OCI-LY1 (cell line): Measurements from ENCODE around the gene PYDC1.

Experiments used
- H2AFZ ChIP-seq: fragments of 200-600 bp; sonication (generic), shearing (Covaris generic); 2 replicates; pipeline ENCODE4 v1.6.0; 2014; ENCODE audit warnings: antibody characterized with exemption, mild to moderate bottlenecking, low read length
- H3F3A ChIP-seq: fragments of 200-600 bp; sonication (generic), shearing (Covaris generic); 2 replicates; pipeline ENCODE4 v1.6.0; 2014; ENCODE audit warnings: mild to moderate bottlenecking, antibody characterized with exemption, low read length, moderate library complexity; ENCODE audit not compliant: insufficient read depth
- H3K27ac ChIP-seq: fragments of 200-600 bp; sonication (generic); 2 replicates; pipeline ENCODE4 v1.5.1; 2014; ENCODE audit warnings: low read length, mixed run types, mild to moderate bottlenecking, low read depth; ENCODE audit not compliant: poor library complexity, severe bottlenecking
- H3K27me3 ChIP-seq: fragments of 200-600 bp; sonication (generic); 2 replicates; pipeline ENCODE4 v1.6.0; 2014; ENCODE audit warnings: antibody characterized with exemption, mild to moderate bottlenecking, low read length, moderate library complexity; ENCODE audit not compliant: insufficient read depth
- H3K36me3 ChIP-seq: fragments of 200-600 bp; sonication (generic); 2 replicates; pipeline ENCODE4 v1.6.1; 2014; ENCODE audit warnings: mild to moderate bottlenecking, antibody characterized with exemption, low read length, moderate library complexity, mixed read lengths; ENCODE audit not compliant: insufficient read depth
- H3K4me1 ChIP-seq: fragments of 200-600 bp; sonication (generic); 2 replicates; pipeline ENCODE4 v1.5.1; 2014; ENCODE audit warnings: mild to moderate bottlenecking, low read length, moderate library complexity; ENCODE audit not compliant: insufficient read depth, severe bottlenecking
- H3K4me2 ChIP-seq: fragments of 200-600 bp; sonication (generic), shearing (Covaris generic); 2 replicates; pipeline ENCODE4 v1.6.1; 2014; ENCODE audit warnings: low read length
- H3K4me3 ChIP-seq: fragments of 200-600 bp; sonication (generic); 2 replicates; pipeline ENCODE4 v1.5.1; 2014; ENCODE audit warnings: low read length, low read depth, mild to moderate bottlenecking, mixed read lengths; ENCODE audit not compliant: poor library complexity, severe bottlenecking
- H3K79me2 ChIP-seq: fragments of 200-600 bp; shearing (Covaris generic); 2 replicates; pipeline ENCODE4 v1.6.1; 2016; ENCODE audit warnings: mixed run types, low read length, mixed read lengths; ENCODE audit not compliant: insufficient read depth
- H3K9ac ChIP-seq: fragments of 200-600 bp; sonication (generic), shearing (Covaris generic); 2 replicates; pipeline ENCODE4 v1.6.1; 2014; ENCODE audit warnings: mild to moderate bottlenecking, low read length, mixed read lengths
- H3K9me2 ChIP-seq: fragments of 200-600 bp; sonication (generic), shearing (Covaris generic); 2 replicates; pipeline ENCODE4 v1.6.1; 2014; ENCODE audit warnings: low read depth, mild to moderate bottlenecking, low read length, mixed read lengths
- H3K9me3 ChIP-seq: fragments of 200-600 bp; shearing (Covaris generic); 2 replicates; pipeline ENCODE4 v1.6.1; 2014; ENCODE audit warnings: low read length, mixed read lengths
- H4K20me1 ChIP-seq: fragments of 200-600 bp; sonication (generic), shearing (Covaris generic); 2 replicates; pipeline ENCODE4 v1.6.0; 2016; ENCODE audit warnings: mild to moderate bottlenecking, low read length; ENCODE audit not compliant: insufficient read depth
- CTCF ChIP-seq: fragments of 200-600 bp; sonication (generic), shearing (Covaris generic); IDR thresholded peaks from 2 replicates; pipeline ENCODE4 v1.5.1; 2017; ENCODE audit warnings: mild to moderate bottlenecking, antibody characterized with exemption, low read length, moderate library complexity, mixed read lengths
- EZH2 ChIP-seq: fragments of 200-600 bp; sonication (generic), shearing (Covaris generic); IDR thresholded peaks from 2 replicates; pipeline ENCODE4 v1.8.0; 2017; ENCODE audit warnings: borderline replicate concordance, mixed run types, mild to moderate bottlenecking, antibody characterized with exemption, low read length, moderate library complexity, mixed read lengths

PYDC1 gene

GRCh38 chr16:31242206-31242605 lies 25.3 kb upstream of the PYDC1 start:
- Histone ChIP-seq H3K79me2 (no peaks in the 10 kb centered on the region), H3F3A (no peaks in the 10 kb centered on the region), H3K9ac (no peak overlapping the region), H3K4me3 (no peak overlapping the region), H3K36me3 (no peaks in the 10 kb centered on the region), H3K4me2 (no peak overlapping the region), H3K27me3 (no peaks in the 10 kb centered on the region), H4K20me1 (no peaks in the 10 kb centered on the region), H3K9me3 (no peaks in the 10 kb centered on the region), H3K27ac (no peak overlapping the region), H3K4me1 (no peaks in the 10 kb centered on the region), H3K9me2 (no peaks in the 10 kb centered on the region), H2AFZ (no peak overlapping the region)
- no peak for TF ChIP-seq CTCF
- no peak for TF ChIP-seq EZH2

GRCh38 chr16:31238041-31238440 lies 21.1 kb upstream of the PYDC1 start:
- Histone ChIP-seq H3K27me3 (no peaks in the 10 kb centered on the region), H3F3A (no peaks in the 10 kb centered on the region), H3K79me2 (no peaks in the 10 kb centered on the region), H3K4me1 (no peaks in the 10 kb centered on the region), H3K9ac (no peak overlapping the region), H3K4me2 (no peak overlapping the region), H3K27ac (no peak overlapping the region), H4K20me1 (no peaks in the 10 kb centered on the region), H3K4me3 (no peak overlapping the region), H3K9me3 (no peaks in the 10 kb centered on the region), H2AFZ (no peak overlapping the region), H3K9me2 (no peaks in the 10 kb centered on the region), H3K36me3 (no peaks in the 10 kb centered on the region)
- TF ChIP-seq CTCF (no peak), EZH2 (no peak)

GRCh38 chr16:31229501-31229900 lies 12.6 kb upstream of the PYDC1 start:
- Histone ChIP-seq H3K4me1 (no peaks in the 10 kb centered on the region), H3K27me3 (no peaks in the 10 kb centered on the region), H3K36me3 (no peaks in the 10 kb centered on the region), H3K9ac (no peak overlapping the region), H3F3A (no peaks in the 10 kb centered on the region), H2AFZ (no peak overlapping the region), H3K9me3 (no peaks in the 10 kb centered on the region), H4K20me1 (no peaks in the 10 kb centered on the region), H3K79me2 (no peaks in the 10 kb centered on the region), H3K4me2 (no peak overlapping the region), H3K27ac (no peak overlapping the region), H3K9me2 (no peaks in the 10 kb centered on the region), H3K4me3 (no peak overlapping the region)
- TF ChIP-seq CTCF = no peak
- TF ChIP-seq EZH2 = no peak
